ENCODE data around the gene SDCCAG8.

Gene SDCCAG8

GRCh38 chr1:243258731-243259130 lies 2.9 kb downstream of the SDCCAG8 start:
- in situ Hi-C loops (cut with MboI; ENCODE audit: low sequenced_read_pairs, unreplicated experiment): no loop called here
- DNase-seq (ENCODE audit: low spot score): no peak
- TF ChIP-seq, protein P1, sequence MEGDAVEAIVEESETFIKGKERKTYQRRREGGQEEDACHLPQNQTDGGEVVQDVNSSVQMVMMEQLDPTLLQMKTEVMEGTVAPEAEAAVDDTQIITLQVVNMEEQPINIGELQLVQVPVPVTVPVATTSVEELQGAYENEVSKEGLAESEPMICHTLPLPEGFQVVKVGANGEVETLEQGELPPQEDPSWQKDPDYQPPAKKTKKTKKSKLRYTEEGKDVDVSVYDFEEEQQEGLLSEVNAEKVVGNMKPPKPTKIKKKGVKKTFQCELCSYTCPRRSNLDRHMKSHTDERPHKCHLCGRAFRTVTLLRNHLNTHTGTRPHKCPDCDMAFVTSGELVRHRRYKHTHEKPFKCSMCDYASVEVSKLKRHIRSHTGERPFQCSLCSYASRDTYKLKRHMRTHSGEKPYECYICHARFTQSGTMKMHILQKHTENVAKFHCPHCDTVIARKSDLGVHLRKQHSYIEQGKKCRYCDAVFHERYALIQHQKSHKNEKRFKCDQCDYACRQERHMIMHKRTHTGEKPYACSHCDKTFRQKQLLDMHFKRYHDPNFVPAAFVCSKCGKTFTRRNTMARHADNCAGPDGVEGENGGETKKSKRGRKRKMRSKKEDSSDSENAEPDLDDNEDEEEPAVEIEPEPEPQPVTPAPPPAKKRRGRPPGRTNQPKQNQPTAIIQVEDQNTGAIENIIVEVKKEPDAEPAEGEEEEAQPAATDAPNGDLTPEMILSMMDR (IDR thresholded peaks at IDR 0.05; ENCODE audit: borderline replicate concordance, control extremely low read depth, extremely low read depth, insufficient read depth, missing control alignments): no peak

GRCh38 chr1:243260221-243260880 lies 4.5 kb downstream of the SDCCAG8 start:
- TF ChIP-seq, protein P1 (IDR thresholded peaks at IDR 0.05; ENCODE audit: borderline replicate concordance, control extremely low read depth, extremely low read depth, insufficient read depth, missing control alignments): no peak
- no peak for DNase-seq (ENCODE audit: low spot score)
- in situ Hi-C loops (cut with MboI; ENCODE audit: low sequenced_read_pairs, unreplicated experiment): no loop called here

DNA sequence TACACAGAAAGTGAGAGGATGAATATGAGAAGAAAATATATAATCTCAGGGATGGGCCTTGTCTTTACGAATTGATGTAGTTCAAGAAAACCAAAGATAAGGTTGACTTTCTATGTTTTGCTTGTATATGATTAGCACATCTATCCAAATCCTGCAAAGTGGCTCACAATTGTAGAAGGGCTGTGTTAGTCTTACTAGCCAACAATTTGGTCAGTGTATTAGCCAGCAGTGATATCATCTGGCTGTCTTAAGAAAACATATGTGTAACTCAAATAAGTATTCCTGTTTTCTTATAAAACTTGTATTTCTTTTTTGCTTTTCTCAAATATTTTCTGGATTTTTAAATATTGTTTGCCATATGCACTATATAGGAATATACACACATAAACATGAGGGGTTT lies 5.5 kb downstream of the SDCCAG8 start:
- in situ Hi-C loops (cut with MboI; ENCODE audit: low sequenced_read_pairs, unreplicated experiment): no loop called here
- TF ChIP-seq, protein P1 (IDR thresholded peaks at IDR 0.05; ENCODE audit: borderline replicate concordance, control extremely low read depth, extremely low read depth, insufficient read depth, missing control alignments): no peak
- no peak for DNase-seq (ENCODE audit: low spot score)

DNA sequence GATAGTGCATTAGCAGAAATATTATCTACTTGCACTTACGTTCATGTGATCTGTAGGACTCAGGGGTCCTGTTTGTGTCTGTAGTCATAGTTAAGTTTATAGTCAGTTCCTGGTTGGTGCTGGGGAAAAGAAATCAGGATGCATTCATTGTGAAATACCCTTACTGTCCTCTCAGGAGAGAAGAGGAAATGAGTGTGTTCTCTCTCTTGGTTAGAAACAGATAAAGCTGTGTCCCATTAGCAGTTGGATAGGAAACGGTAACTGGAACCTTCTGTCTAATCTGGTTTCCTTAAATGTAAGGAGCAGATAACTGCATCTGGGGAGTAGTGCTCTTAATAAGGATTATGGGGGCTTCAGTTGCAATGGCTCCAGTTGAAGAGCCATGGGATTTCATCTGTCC lies 8.9 kb downstream of the SDCCAG8 start:
- DNase-seq (ENCODE audit: low spot score): no peak
- TF ChIP-seq, protein P1 (IDR thresholded peaks at IDR 0.05; ENCODE audit: borderline replicate concordance, control extremely low read depth, extremely low read depth, insufficient read depth, missing control alignments): no peak
- in situ Hi-C loops (cut with MboI; ENCODE audit: low sequenced_read_pairs, unreplicated experiment): no loop called here

DNA sequence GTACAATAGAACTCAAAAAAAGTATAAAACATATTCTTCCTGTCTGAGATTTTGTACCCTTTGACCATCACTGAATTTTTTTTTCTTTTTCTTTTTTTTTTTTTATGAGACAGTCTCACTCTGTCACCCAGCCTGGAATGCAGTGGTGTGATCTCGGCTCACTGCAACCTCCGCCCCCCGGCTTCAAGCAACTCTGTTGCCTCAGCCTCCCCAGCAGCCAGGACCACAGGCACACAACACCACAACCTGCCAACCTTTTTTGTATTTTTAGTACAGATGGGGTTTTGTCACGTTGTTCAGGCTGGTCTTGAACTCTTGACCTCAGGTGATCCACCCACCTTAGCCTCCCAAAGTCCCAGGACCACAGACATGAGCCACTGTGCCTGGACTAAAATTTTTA lies 10.4 kb downstream of the SDCCAG8 start:
- no peak for DNase-seq (ENCODE audit: low spot score)
- TF ChIP-seq, protein P1 (IDR thresholded peaks at IDR 0.05; ENCODE audit: borderline replicate concordance, control extremely low read depth, extremely low read depth, insufficient read depth, missing control alignments): no peak
- in situ Hi-C loops (cut with MboI; ENCODE audit: low sequenced_read_pairs, unreplicated experiment): no loop called here

- TF ChIP-seq, protein P1 (IDR thresholded peaks at IDR 0.05; ENCODE audit: borderline replicate concordance, control extremely low read depth, extremely low read depth, insufficient read depth, missing control alignments): no peak
- in situ Hi-C loops (cut with MboI; ENCODE audit: low sequenced_read_pairs, unreplicated experiment): no loop called here
- DNase-seq (ENCODE audit: low spot score): no peak
Observed at GRCh38 chr1:243267471-243267880, 11.6 kb downstream of the SDCCAG8 start.

All from GM13976 (cell line).